SU-DHL-6 (cell line): ENCODE measurements around the gene CDC16.

Experiments
- H2AFZ ChIP-seq: fragments of 200-600 bp; sonication (generic); 2 replicates; pipeline ENCODE4 v1.6.1; 2014; ENCODE audit warnings: low read depth, mild to moderate bottlenecking, moderate library complexity, mixed read lengths, antibody characterized with exemption, low read length; ENCODE audit not compliant: severe bottlenecking
- H3F3A ChIP-seq: fragments of 200-600 bp; shearing (Covaris generic); 2 replicates; pipeline ENCODE4 v1.6.0; 2016; ENCODE audit warnings: antibody characterized with exemption, mild to moderate bottlenecking; ENCODE audit not compliant: insufficient read depth
- H3K27ac ChIP-seq: fragments of 200-600 bp; sonication (generic); 2 replicates; pipeline ENCODE4 v1.5.1; 2016; ENCODE audit warnings: low read depth, mild to moderate bottlenecking, low read length, moderate library complexity, mixed read lengths
- H3K27me3 ChIP-seq: fragments of 200-600 bp; sonication (generic), shearing (Covaris generic); 2 replicates; pipeline ENCODE4 v1.6.0; 2014; ENCODE audit warnings: mild to moderate bottlenecking, low read length
- H3K36me3 ChIP-seq: fragments of 200-600 bp; sonication (generic); 2 replicates; pipeline ENCODE4 v1.6.1; 2014; ENCODE audit warnings: mild to moderate bottlenecking, low read length, mixed read lengths
- H3K4me2 ChIP-seq: fragments of 300-600, 200-600 bp; shearing (Covaris generic), sonication (generic); 2 replicates; pipeline ENCODE4 v1.6.0; 2014; ENCODE audit warnings: low read length, low read depth, mild to moderate bottlenecking; ENCODE audit not compliant: poor library complexity, severe bottlenecking
- H3K4me3 ChIP-seq: fragments of 200-600 bp; sonication (generic); 2 replicates; pipeline ENCODE4 v1.5.1; 2014; ENCODE audit warnings: antibody characterized with exemption, low read length, mild to moderate bottlenecking, mixed read lengths; ENCODE audit not compliant: insufficient read depth, poor library complexity, severe bottlenecking
- H3K79me2 ChIP-seq: fragments of 200-600 bp; sonication (generic); 2 replicates; pipeline ENCODE4 v1.6.1; 2014; ENCODE audit warnings: mild to moderate bottlenecking, low read length, moderate library complexity; ENCODE audit not compliant: insufficient read depth
- H3K9ac ChIP-seq: fragments of 200-600 bp; sonication (generic); 2 replicates; pipeline ENCODE4 v1.7.0; 2014; ENCODE audit warnings: mild to moderate bottlenecking, low read length
- H3K9me2 ChIP-seq: fragments of 200-600 bp; sonication (generic); replicated peaks from 2 replicates; pipeline ENCODE4 v1.6.1; 2014; ENCODE audit warnings: low read length; ENCODE audit not compliant: insufficient read depth
- H3K9me3 ChIP-seq: fragments of 200-600 bp; sonication (generic); 2 replicates; pipeline ENCODE4 v1.6.1; 2014; ENCODE audit warnings: low read length, mixed read lengths; ENCODE audit not compliant: insufficient read depth
- H4K20me1 ChIP-seq: fragments of 200-600 bp; sonication (generic); 2 replicates; pipeline ENCODE4 v1.6.1; 2014; ENCODE audit warnings: low read depth, mild to moderate bottlenecking, antibody characterized with exemption, low read length, moderate library complexity, mixed read lengths
- CTCF ChIP-seq: fragments of 200-600 bp; sonication (generic); IDR thresholded peaks from one replicate; pipeline ENCODE4 v1.5.1; 2017; ENCODE audit warnings: antibody characterized with exemption, mild to moderate bottlenecking, low read length, moderate library complexity; ENCODE audit not compliant: insufficient read depth, poor library complexity, severe bottlenecking
- EZH2phosphoT487 ChIP-seq: fragments of 200-600 bp; sonication (generic), shearing (Covaris generic); conservative IDR thresholded peaks from 2 replicates; pipeline ENCODE4 v1.6.1; 2018; ENCODE audit warnings: mild to moderate bottlenecking, antibody characterized with exemption, low read length, moderate library complexity, mixed read lengths

CDC16 gene

GRCh38 chr13:114222461-114222968 lies 12.2 kb upstream of the CDC16 start:
- H3K36me3 ChIP-seq: no peaks in the 10 kb centered on the region
- no peak overlapping the region for H3K4me2 ChIP-seq
- no peaks in the 10 kb centered on the region for H3K9me2 ChIP-seq
- H3K9ac ChIP-seq: no peak overlapping the region
- no peaks in the 10 kb centered on the region for H3K27me3 ChIP-seq
- H3F3A ChIP-seq: no peaks in the 10 kb centered on the region
- no peak for TF ChIP-seq EZH2phosphoT487
- TF ChIP-seq CTCF: no peak
- no peak overlapping the region for H3K27ac ChIP-seq
- H3K9me3 ChIP-seq: no peaks in the 10 kb centered on the region
- no peaks in the 10 kb centered on the region for H4K20me1 ChIP-seq
- no peak overlapping the region for H2AFZ ChIP-seq
- no peaks in the 10 kb centered on the region for H3K79me2 ChIP-seq
- H3K4me3 ChIP-seq: no peak overlapping the region

DNA sequence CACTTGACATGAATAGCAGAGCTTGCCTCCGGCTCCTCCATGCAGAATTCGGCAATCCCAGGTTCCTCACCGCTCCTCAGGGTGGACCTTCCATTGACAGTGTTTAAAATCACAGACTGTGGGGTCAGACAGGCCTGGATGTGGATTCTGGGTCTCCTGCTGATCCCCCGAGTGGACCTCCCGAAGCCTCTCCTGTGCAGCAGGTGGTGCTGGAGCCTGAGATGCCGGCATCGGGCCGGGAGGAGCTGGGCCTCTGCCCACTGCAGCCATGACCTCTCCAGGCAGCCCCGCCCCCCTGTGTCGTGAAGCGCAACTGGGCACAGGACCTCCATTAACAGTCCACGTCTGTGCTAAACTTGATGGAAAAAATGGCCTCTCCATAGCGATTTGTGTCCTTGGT lies 10.5 kb upstream of the CDC16 start:
- H3K4me3 ChIP-seq: no peak overlapping the region
- no peaks in the 10 kb centered on the region for H4K20me1 ChIP-seq
- no peaks in the 10 kb centered on the region for H3K9me3 ChIP-seq
- H3K79me2 ChIP-seq: no peaks in the 10 kb centered on the region
- TF ChIP-seq CTCF: no peak
- no peak for TF ChIP-seq EZH2phosphoT487
- no peak overlapping the region for H3K4me2 ChIP-seq
- no peak overlapping the region for H3K9ac ChIP-seq
- no peaks in the 10 kb centered on the region for H3F3A ChIP-seq
- H3K27me3 ChIP-seq: no peaks in the 10 kb centered on the region
- H2AFZ ChIP-seq: no peak overlapping the region
- H3K36me3 ChIP-seq: no peaks in the 10 kb centered on the region
- H3K9me2 ChIP-seq: no peaks in the 10 kb centered on the region
- H3K27ac ChIP-seq: no peak overlapping the region

DNA sequence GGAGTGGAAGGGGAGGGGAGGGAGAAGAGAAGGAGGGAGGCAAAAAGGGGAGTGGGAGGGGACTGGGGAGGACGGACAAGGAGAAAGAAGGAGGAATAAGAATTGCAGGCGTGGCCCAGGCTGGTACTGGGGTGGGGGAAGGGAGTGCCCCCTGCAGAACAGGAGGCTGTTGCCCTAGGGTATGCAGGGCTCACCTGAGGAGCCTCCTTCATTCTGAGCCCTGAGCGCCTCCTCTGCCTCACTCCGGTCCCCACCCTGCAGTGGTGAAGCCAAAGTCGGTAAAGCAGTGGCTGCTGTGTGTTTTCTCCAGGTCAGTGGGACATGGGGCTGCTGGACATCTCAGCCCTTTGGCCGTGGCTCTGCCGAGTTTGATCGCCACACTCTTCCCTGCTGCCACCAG lies 9.1 kb upstream of the CDC16 start:
- Histone ChIP-seq H3K27ac (no peak overlapping the region), H3K4me2 (no peak overlapping the region), H3K9me2 (no peaks in the 10 kb centered on the region), H3K9ac (no peak overlapping the region), H3F3A (no peaks in the 10 kb centered on the region), H3K9me3 (no peaks in the 10 kb centered on the region), H2AFZ (no peak overlapping the region), H3K79me2 (no peaks in the 10 kb centered on the region), H4K20me1 (no peaks in the 10 kb centered on the region), H3K4me3 (no peak overlapping the region), H3K27me3 (no peaks in the 10 kb centered on the region), H3K36me3 (no peaks in the 10 kb centered on the region)
- TF ChIP-seq CTCF (no peak), EZH2phosphoT487 (no peak)
